ENCODE results near the gene ZNF397.

Gene ZNF397

GRCh38 chr18:35227254-35227653 lies 13.6 kb upstream of the ZNF397 start:
- DNase-seq (ENCODE audit: low spot score) = no peak
- in situ Hi-C loops (cut with MboI; ENCODE audit: low sequenced_read_pairs, unreplicated experiment) = loop anchor here (10.0 kb wide), 1 partner anchor 148 kb away; the partner anchor contains the start of gene ZNF396
- TF ChIP-seq CTCF (IDR thresholded peaks at IDR 0.05; ENCODE audit: borderline replicate concordance, control extremely low read depth, extremely low read depth, insufficient read depth, missing control alignments) = no peak

GRCh38 chr18:35231052-35231451 lies 9.8 kb upstream of the ZNF397 start:
- in situ Hi-C loops (cut with MboI; ENCODE audit: low sequenced_read_pairs, unreplicated experiment) = loop anchor here (10.0 kb wide), 1 partner anchor 114 kb away; the partner anchor contains the start of gene ZNF24
- peak; percentile 67 for DNase-seq (ENCODE audit: low spot score)
- TF ChIP-seq CTCF (IDR thresholded peaks at IDR 0.05; ENCODE audit: borderline replicate concordance, control extremely low read depth, extremely low read depth, insufficient read depth, missing control alignments) = peak; percentile 79

GRCh38 chr18:35236571-35237363 lies 4.1 kb upstream of the ZNF397 start:
- TF ChIP-seq CTCF (IDR thresholded peaks at IDR 0.05; ENCODE audit: borderline replicate concordance, control extremely low read depth, extremely low read depth, insufficient read depth, missing control alignments) = no peak
- DNase-seq (ENCODE audit: low spot score) = no peak
- in situ Hi-C loops (cut with MboI; ENCODE audit: low sequenced_read_pairs, unreplicated experiment) = loop anchor here (10.0 kb wide), 1 partner anchor 108 kb away; the partner anchor contains the start of gene ZNF24

- TF ChIP-seq CTCF (IDR thresholded peaks at IDR 0.05; ENCODE audit: borderline replicate concordance, control extremely low read depth, extremely low read depth, insufficient read depth, missing control alignments) = no peak
- in situ Hi-C loops (cut with MboI; ENCODE audit: low sequenced_read_pairs, unreplicated experiment) = loop anchor here (10.0 kb wide), 1 partner anchor 105 kb away; the partner anchor contains the start of gene ZNF24
- no peak for DNase-seq (ENCODE audit: low spot score)
Measured at GRCh38 chr18:35239314-35239713, 1.5 kb upstream of the ZNF397 start.

GRCh38 chr18:35241448-35241804 lies 592 bp downstream of the ZNF397 start:
- in situ Hi-C loops (cut with MboI; ENCODE audit: low sequenced_read_pairs, unreplicated experiment) = no loop called here
- no peak for TF ChIP-seq CTCF (IDR thresholded peaks at IDR 0.05; ENCODE audit: borderline replicate concordance, control extremely low read depth, extremely low read depth, insufficient read depth, missing control alignments)
- no peak for DNase-seq (ENCODE audit: low spot score)

GRCh38 chr18:35242426-35242825 lies 1.6 kb downstream of the ZNF397 start:
- in situ Hi-C loops (cut with MboI; ENCODE audit: low sequenced_read_pairs, unreplicated experiment) = no loop called here
- no peak for DNase-seq (ENCODE audit: low spot score)
- TF ChIP-seq CTCF (IDR thresholded peaks at IDR 0.05; ENCODE audit: borderline replicate concordance, control extremely low read depth, extremely low read depth, insufficient read depth, missing control alignments) = no peak
